Natural killer cell (primary cell): ENCODE data around the gene KRTAP10-2. TPM values are rescaled to one million over a fixed set of nuclear protein-coding genes. Genes with fewer than 3 reads are reported as not detected.

Experiments used
- ATAC-seq, 3 donors: fragments of 150-1000 bp in 2 of 3; fragments of 200-7000 bp in 1 of 3; cut with Tn5 transposase; 1 replicate in 1 of 3; 2 replicates in 2 of 3; pipeline ENCODE4 v1.10.0; 2021; ENCODE audit warnings: mild to moderate bottlenecking in 2 of 3, moderate library complexity in 2 of 3
- DNase-seq, 2 donors: peaks; one replicate each; pipeline versions ENCODE4 v3.0.0 to v3.0.0-alpha.2; 2013 to 2021; ENCODE audit warnings: mixed read lengths in 1 of 2
- H3K27ac ChIP-seq: one replicate; pipeline ENCODE4 v1.5.1; 2013; ENCODE audit warnings: mild to moderate bottlenecking, low read length
- H3K27me3 ChIP-seq: one replicate; pipeline ENCODE4 v1.6.1; 2013; ENCODE audit warnings: low read length; ENCODE audit not compliant: control insufficient read depth, insufficient read depth
- H3K36me3 ChIP-seq: one replicate; pipeline ENCODE4 v1.6.1; 2013; ENCODE audit warnings: low read length; ENCODE audit not compliant: control insufficient read depth, insufficient read depth
- H3K4me1 ChIP-seq: one replicate; pipeline ENCODE4 v1.6.1; 2013; ENCODE audit warnings: low read length; ENCODE audit not compliant: control insufficient read depth, insufficient read depth
- H3K4me3 ChIP-seq: one replicate; pipeline ENCODE4 v1.5.1; 2013; ENCODE audit warnings: low read length
- H3K9me3 ChIP-seq: one replicate; pipeline ENCODE4 v1.6.1; 2013; ENCODE audit warnings: low read length; ENCODE audit not compliant: control insufficient read depth, insufficient read depth
- H3K27ac Mint-ChIP-seq, 2 donors: one replicate each; pipeline ENCODE4 v1.8.0; 2022; ENCODE audit warnings: mild to moderate bottlenecking in 2 of 2, mixed read lengths in 2 of 2, moderate library complexity in 1 of 2
- H3K27me3 Mint-ChIP-seq, 2 donors: one replicate each; pipeline ENCODE4 v1.8.0; 2022; ENCODE audit warnings: low read depth in 2 of 2, mixed read lengths in 2 of 2
- H3K36me3 Mint-ChIP-seq: one replicate; pipeline ENCODE4 v1.8.0; 2022; ENCODE audit warnings: mixed read lengths
- H3K4me1 Mint-ChIP-seq, 2 donors: one replicate each; pipeline ENCODE4 v1.8.0; 2022; ENCODE audit warnings: mixed read lengths in 2 of 2
- H3K4me3 Mint-ChIP-seq: one replicate; pipeline ENCODE4 v1.8.0; 2022; ENCODE audit warnings: mild to moderate bottlenecking, moderate library complexity, mixed read lengths
- H3K9me3 Mint-ChIP-seq, 2 donors: one replicate each; pipeline ENCODE4 v1.8.0; 2022; ENCODE audit warnings: mixed read lengths in 2 of 2
- WGBS: methylation state at CpG from one replicate; pipeline ENCODE4 v1.1.7; 2013; ENCODE audit warnings: missing lambda C conversion rate; ENCODE audit not compliant: insufficient coverage; 5-methylcytosine and 5-hydroxymethylcytosine counted together
- intact Hi-C: fragments of 100-400 bp; cut with micrococcal nuclease; formaldehyde crosslinking; loops from one replicate; pipeline ENCODE4 v1.14.2; 2022
- total RNA-seq, 4 donors: library from RNA; stranded (reverse); fragments of 120-200 nt in 1 of 4; gene quantifications; one replicate each; pipeline versions ENCODE4 v1.2.3 to v1.2.4, GENCODE V29; 2013 to 2022
- TF ChIP-seq, protein P1 (sequence below): fragments of 200-600 bp; IDR thresholded peaks from one replicate; pipeline ENCODE4 v1.8.0; 2022; ENCODE audit warnings: antibody characterized with exemption

KRTAP10-2 gene
- total RNA-seq, 3 donors from 2014 or later (not counting 1 experiment from before 2014, with no cell fraction given), result not detected

- ATAC-seq, result no peak
- WGBS, result 74% methylated on average over 7 of the region's 7 CpGs
- H3K4me1 ChIP-seq, result no peaks in the 10 kb centered on the region
- TF ChIP-seq, protein P1, sequence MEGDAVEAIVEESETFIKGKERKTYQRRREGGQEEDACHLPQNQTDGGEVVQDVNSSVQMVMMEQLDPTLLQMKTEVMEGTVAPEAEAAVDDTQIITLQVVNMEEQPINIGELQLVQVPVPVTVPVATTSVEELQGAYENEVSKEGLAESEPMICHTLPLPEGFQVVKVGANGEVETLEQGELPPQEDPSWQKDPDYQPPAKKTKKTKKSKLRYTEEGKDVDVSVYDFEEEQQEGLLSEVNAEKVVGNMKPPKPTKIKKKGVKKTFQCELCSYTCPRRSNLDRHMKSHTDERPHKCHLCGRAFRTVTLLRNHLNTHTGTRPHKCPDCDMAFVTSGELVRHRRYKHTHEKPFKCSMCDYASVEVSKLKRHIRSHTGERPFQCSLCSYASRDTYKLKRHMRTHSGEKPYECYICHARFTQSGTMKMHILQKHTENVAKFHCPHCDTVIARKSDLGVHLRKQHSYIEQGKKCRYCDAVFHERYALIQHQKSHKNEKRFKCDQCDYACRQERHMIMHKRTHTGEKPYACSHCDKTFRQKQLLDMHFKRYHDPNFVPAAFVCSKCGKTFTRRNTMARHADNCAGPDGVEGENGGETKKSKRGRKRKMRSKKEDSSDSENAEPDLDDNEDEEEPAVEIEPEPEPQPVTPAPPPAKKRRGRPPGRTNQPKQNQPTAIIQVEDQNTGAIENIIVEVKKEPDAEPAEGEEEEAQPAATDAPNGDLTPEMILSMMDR, result no peak
- H3K9me3 ChIP-seq, result peaks cover 7% of the 10 kb centered on the region
- Mint-ChIP-seq H3K27me3 (peaks cover 48 to 51% of the 10 kb centered on the region in 2 donors), H3K4me3 (no peak overlapping the region), H3K27ac (no peak overlapping the region), H3K36me3 (peaks cover 18% of the 10 kb centered on the region), H3K9me3 (peaks cover 2 to 18% of the 10 kb centered on the region in 2 donors), H3K4me1 (peaks cover 5 to 9% of the 10 kb centered on the region in 2 donors)
- no peak overlapping the region for H3K4me3 ChIP-seq
- no peaks in the 10 kb centered on the region for H3K27me3 ChIP-seq
- H3K36me3 ChIP-seq, result no peaks in the 10 kb centered on the region
- H3K27ac ChIP-seq, result no peak overlapping the region
- intact Hi-C loops, result no loop called here
- DNase-seq, result no peak
These were observed 28.5 kb upstream of the KRTAP10-2 start for GRCh38 chr21:44579833-44580144.

GRCh38 chr21:44579056-44579832 lies 27.9 kb upstream of the KRTAP10-2 start:
- peaks cover 2 to 18% of the 10 kb centered on the region in 2 donors for H3K9me3 Mint-ChIP-seq
- ATAC-seq (no peak), DNase-seq (no peak)
- Histone ChIP-seq H3K4me1 (no peaks in the 10 kb centered on the region), H3K36me3 (no peaks in the 10 kb centered on the region), H3K9me3 (peaks cover 7% of the 10 kb centered on the region), H3K27ac (no peak overlapping the region), H3K4me3 (no peak overlapping the region), H3K27me3 (no peaks in the 10 kb centered on the region)
- peaks cover 49 to 51% of the 10 kb centered on the region in 2 donors for H3K27me3 Mint-ChIP-seq
- 83% methylated on average over 22 of the region's 22 CpGs for WGBS
- peaks cover 18% of the 10 kb centered on the region for H3K36me3 Mint-ChIP-seq
- no peak overlapping the region for H3K27ac Mint-ChIP-seq
- H3K4me3 Mint-ChIP-seq, result no peak overlapping the region
- TF ChIP-seq, protein P1, result no peak
- H3K4me1 Mint-ChIP-seq, result peaks cover 5 to 14% of the 10 kb centered on the region in 2 donors
- intact Hi-C loops, result no loop called here

DNA sequence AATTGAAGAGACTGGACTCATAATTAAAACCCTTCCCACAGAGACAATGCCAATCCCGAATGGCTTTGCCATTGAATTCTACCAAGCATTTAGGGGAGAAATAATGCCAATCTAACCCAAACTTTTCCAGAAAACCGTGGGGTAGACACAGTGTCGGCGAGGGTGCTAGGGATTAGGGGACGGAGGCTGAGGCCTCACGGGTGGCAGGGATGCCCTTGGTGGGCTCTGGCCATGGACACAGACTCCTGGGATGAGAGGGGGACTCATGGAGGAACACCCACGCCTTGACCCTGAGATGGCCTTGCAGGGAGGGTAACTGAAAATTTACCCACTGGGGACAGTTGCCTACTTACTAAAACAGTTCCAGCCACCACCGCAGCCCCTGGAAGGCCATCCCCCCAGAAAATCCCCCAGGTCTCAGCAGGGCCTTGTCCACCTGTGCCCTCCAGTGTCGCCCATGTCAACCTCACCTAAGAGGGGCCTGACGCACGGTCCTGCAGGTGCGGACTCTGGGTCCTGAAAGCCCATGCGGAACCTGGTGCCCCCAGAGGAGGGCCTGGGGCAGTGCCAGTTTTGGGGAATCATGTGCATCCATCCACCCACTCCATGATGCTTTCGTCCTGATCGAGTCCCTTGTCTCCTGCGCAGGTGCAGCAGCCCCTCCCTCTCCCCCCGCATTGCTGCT lies 27.2 kb upstream of the KRTAP10-2 start:
- no peak overlapping the region for H3K27ac Mint-ChIP-seq

More for the DNA sequence above, 27.2 kb upstream of the KRTAP10-2 start:
- H3K4me1 ChIP-seq, result no peaks in the 10 kb centered on the region
- TF ChIP-seq, protein P1, result no peak
- Mint-ChIP-seq H3K36me3 (peaks cover 18% of the 10 kb centered on the region), H3K4me3 (no peak overlapping the region), H3K27me3 (peaks cover 45 to 47% of the 10 kb centered on the region in 2 donors), H3K4me1 (peaks cover 5 to 17% of the 10 kb centered on the region in 2 donors), H3K9me3 (peaks cover 2 to 18% of the 10 kb centered on the region in 2 donors)
- DNase-seq, result no peak
- no peaks in the 10 kb centered on the region for H3K36me3 ChIP-seq
- H3K27ac ChIP-seq, result no peak overlapping the region
- intact Hi-C loops, result no loop called here
- no peak for ATAC-seq
- H3K27me3 ChIP-seq, result no peaks in the 10 kb centered on the region
- 96% methylated on average over 17 of the region's 17 CpGs for WGBS
- H3K4me3 ChIP-seq, result no peak overlapping the region
- peaks cover 7% of the 10 kb centered on the region for H3K9me3 ChIP-seq
